Activated naive CD4-positive, alpha-beta T cell treated with anti-CD3 and anti-CD28 coated beads for 36 hours (primary cell): ENCODE results near the gene RRAD. TPM values are rescaled to one million over a fixed set of nuclear protein-coding genes. Genes with fewer than 3 reads are reported as not detected.
"Not testable (repeated sequence)": the region's sequence is repeated elsewhere in the genome, so short reads cannot be mapped to it uniquely, and the experiment has no call there.

ENCODE experiments used
- CTCF ChIA-PET: fragments of 350-600 bp; sonication (Branson Sonifier 250); formaldehyde crosslinking; loops from one replicate; lab custom pipeline; 2021; ENCODE audit warnings: antibody characterized with exemption; lab: Charles Lee
- DNase-seq: peaks from one replicate; pipeline ENCODE4 v3.0.0-alpha.2; 2020
- H3K27ac Mint-ChIP-seq: one replicate; pipeline ENCODE4 v1.8.0; 2021; ENCODE audit warnings: mild to moderate bottlenecking, mixed read lengths
- H3K27me3 Mint-ChIP-seq: one replicate; pipeline ENCODE4 v1.8.0; 2021; ENCODE audit warnings: low read depth, mixed read lengths
- H3K36me3 Mint-ChIP-seq: one replicate; pipeline ENCODE4 v1.8.0; 2021; ENCODE audit warnings: low read depth, mixed read lengths
- H3K4me1 Mint-ChIP-seq: one replicate; pipeline ENCODE4 v1.8.0; 2021; ENCODE audit warnings: low read depth, mixed read lengths
- H3K4me3 Mint-ChIP-seq: one replicate; pipeline ENCODE4 v1.8.0; 2021; ENCODE audit warnings: mild to moderate bottlenecking, moderate library complexity, mixed read lengths
- H3K9me3 Mint-ChIP-seq: one replicate; pipeline ENCODE4 v1.8.0; 2021; ENCODE audit warnings: mixed read lengths
- intact Hi-C: fragments of 100-400 bp; cut with micrococcal nuclease; formaldehyde crosslinking; loops from one replicate; pipeline ENCODE4 v1.15.1; 2023
- total RNA-seq, 2 experiments: library from RNA; stranded (reverse); gene quantifications; one replicate each; pipeline ENCODE4 v1.2.3, GENCODE V29; 2021

RRAD gene
- total RNA-seq, 2 experiments from 2014 or later = 0.25 TPM; not detected in 1

DNA sequence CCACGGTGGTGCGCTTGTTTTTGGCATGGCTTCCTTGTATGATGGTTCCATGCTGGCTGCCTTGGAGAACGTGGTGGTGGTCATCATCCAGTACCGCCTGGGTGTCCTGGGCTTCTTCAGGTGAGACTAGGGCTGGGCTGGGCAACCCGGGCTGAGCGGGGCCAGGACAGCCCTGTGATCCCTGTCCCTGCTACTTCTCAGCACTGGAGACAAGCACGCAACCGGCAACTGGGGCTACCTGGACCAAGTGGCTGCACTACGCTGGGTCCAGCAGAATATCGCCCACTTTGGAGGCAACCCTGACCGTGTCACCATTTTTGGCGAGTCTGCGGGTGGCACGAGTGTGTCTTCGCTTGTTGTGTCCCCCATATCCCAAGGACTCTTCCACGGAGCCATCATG, 14.9 kb upstream of the RRAD start:
- no peak overlapping the region for H3K4me3 Mint-ChIP-seq
- no peak for DNase-seq
- H3K4me1 Mint-ChIP-seq = peaks cover 26% of the 10 kb centered on the region
- CTCF ChIA-PET = no interaction called here
- no peaks in the 10 kb centered on the region for H3K9me3 Mint-ChIP-seq
- intact Hi-C loops = no loop called here
- no peak overlapping the region for H3K27ac Mint-ChIP-seq
- H3K27me3 Mint-ChIP-seq = no peaks in the 10 kb centered on the region
- peaks cover 13% of the 10 kb centered on the region for H3K36me3 Mint-ChIP-seq

DNA sequence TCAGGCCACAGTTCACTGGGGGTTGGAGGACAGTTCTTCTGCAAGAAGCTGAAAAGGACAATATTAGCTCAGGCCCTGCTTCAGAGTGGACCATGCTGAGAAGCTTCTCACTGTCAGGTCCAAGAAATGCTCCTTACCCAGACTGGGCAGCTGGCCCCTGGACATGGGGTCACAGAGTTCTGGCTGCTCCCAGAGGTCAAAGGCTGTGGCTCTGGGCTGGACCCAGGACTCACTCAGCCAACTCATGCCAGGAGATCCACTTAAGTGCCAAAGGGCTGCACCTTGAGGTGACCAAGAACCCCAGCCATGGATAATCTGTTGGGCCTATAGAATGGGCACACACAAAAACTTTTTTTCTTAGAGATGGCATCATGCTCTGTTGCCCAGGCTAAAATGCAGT, 14.0 kb upstream of the RRAD start:
- intact Hi-C loops = no loop called here
- Mint-ChIP-seq H3K4me3 (no peak overlapping the region), H3K36me3 (peaks cover 15% of the 10 kb centered on the region), H3K27ac (no peak overlapping the region), H3K27me3 (no peaks in the 10 kb centered on the region), H3K4me1 (peaks cover 27% of the 10 kb centered on the region), H3K9me3 (no peaks in the 10 kb centered on the region)
- no peak for DNase-seq
- CTCF ChIA-PET = no interaction called here

DNA sequence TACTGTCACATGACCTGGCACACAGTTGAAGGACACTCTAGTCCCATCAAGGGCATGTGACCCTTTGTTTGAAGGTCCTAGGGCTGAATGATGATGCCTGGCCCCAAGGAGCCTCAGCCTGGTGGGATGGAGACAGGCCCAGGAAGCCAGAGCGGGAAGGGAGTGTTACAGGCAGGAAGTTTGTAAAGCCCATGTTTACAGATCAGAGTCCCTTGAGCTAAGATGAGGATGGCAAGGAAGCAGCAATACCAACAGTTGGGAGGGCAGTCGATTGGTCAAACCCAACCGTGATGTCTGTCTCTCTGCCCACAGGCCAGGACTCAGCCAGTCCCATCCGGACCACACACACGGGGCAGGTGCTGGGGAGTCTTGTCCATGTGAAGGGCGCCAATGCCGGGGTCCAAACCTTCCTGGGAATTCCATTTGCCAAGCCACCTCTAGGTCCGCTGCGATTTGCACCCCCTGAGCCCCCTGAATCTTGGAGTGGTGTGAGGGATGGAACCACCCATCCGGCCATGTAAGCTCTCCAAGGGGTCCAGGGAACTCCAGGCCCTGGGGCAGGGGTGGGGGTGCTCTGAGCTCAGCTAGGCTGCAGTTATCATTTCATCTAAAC, 12.5 kb upstream of the RRAD start:
- intact Hi-C loops = no loop called here
- peaks cover 20% of the 10 kb centered on the region for H3K36me3 Mint-ChIP-seq
- no peak overlapping the region for H3K27ac Mint-ChIP-seq
- H3K4me1 Mint-ChIP-seq = peaks cover 43% of the 10 kb centered on the region
- CTCF ChIA-PET = no interaction called here
- H3K9me3 Mint-ChIP-seq = no peaks in the 10 kb centered on the region
- no peak overlapping the region for H3K4me3 Mint-ChIP-seq
- no peaks in the 10 kb centered on the region for H3K27me3 Mint-ChIP-seq
- DNase-seq = no peak

DNA sequence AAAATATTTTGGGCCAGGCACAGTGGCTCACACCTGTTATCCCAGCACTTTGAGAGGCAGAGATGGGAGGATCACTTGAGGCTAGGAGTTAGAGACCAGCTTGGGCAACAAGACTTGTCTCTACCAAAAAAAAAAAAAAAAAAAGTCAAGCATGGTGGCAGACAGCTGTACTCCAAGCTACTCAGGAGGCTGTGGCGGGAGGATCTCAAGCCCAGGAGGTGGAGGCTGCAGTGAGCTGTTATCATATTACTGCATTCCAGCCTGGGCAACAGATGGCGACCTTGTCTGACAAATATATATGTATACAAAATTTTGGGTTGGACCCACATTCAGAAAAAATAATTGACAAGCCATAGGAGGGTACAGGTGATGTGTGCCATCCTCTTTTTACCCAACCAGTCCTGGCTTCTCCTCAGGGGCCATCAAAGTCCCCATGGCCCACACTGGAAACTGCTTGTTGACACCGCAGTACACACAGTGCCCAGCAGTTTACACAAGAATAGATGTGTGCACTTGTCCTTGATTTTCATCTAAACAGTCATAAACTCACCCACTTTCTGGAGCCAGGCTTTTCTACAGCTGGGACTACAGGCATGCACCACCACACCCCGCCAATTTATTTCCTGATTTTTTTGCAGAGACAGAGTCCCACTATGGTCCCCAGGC, 11.7 kb upstream of the RRAD start:
- H3K27me3 Mint-ChIP-seq = no peaks in the 10 kb centered on the region
- no peaks in the 10 kb centered on the region for H3K9me3 Mint-ChIP-seq
- intact Hi-C loops = no loop called here
- no peak overlapping the region for H3K27ac Mint-ChIP-seq
- peak overlapping the region; percentile 11 for H3K4me3 Mint-ChIP-seq
- CTCF ChIA-PET = interaction anchor here (0.8 kb wide), 1 partner anchor 8 kb away, joined by 4 read pairs; no protein-coding TSS in a partner anchor
- peaks cover 49% of the 10 kb centered on the region for H3K4me1 Mint-ChIP-seq
- DNase-seq = no peak
- peaks cover 19% of the 10 kb centered on the region for H3K36me3 Mint-ChIP-seq

DNA sequence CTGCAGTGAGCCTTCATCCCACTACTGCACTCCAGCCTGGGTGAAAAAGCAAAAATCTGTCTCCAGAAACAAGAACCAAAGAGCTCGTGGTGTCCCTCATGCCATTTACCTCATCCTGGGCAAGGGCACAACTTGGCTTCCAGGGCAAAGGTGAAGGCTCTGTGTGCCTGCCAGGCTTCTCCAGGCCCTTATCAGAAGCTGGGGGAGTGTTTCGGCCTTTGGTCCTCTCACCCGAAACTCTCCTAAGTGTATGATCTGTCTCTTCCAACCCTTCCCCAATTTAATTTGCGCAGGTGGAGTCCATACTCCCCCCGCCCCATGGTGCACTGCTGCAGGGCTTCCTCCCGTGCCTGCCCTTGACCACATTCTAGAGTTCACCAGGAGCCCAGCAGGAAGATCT, 11.1 kb upstream of the RRAD start:
- no peak for DNase-seq
- peaks cover 53% of the 10 kb centered on the region for H3K4me1 Mint-ChIP-seq
- peaks cover 19% of the 10 kb centered on the region for H3K36me3 Mint-ChIP-seq
- no peak overlapping the region for H3K27ac Mint-ChIP-seq
- CTCF ChIA-PET = interaction anchor here (0.8 kb wide), 1 partner anchor 9 kb away, joined by 4 read pairs; no protein-coding TSS in a partner anchor
- H3K27me3 Mint-ChIP-seq = no peaks in the 10 kb centered on the region
- peak overlapping the region; percentile 11 for H3K4me3 Mint-ChIP-seq
- intact Hi-C loops = no loop called here
- no peaks in the 10 kb centered on the region for H3K9me3 Mint-ChIP-seq

DNA sequence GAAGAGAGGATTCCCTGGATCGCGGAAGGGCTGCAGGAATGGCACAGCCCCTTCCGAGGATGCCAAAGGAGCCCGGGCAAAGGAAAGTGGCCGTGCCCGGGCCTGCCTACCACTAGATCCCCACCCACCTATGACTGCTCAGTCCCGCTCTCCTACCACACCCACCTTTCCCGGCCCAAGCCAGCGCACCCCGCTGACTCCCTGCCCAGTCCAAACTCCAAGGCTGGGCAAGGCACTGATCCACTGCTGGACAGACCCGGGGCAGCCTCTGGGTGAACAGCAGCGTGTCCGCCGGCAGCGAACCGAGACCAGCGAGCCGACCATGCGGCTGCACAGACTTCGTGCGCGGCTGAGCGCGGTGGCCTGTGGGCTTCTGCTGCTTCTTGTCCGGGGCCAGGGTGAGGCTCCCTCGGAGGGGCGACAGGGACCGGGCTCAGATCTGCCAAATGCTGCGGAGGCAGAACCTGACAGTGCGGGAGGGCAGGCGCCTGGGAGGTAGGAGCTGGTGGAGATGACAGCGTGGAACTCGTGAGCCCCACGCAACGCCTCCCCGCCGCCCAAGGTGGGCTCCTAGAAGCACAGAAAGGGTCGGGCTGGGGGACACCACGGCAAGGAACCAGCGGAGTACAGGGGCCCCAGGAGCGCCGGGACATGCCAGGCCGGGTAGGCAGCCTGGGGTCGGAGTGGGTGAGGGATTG, 10.1 kb upstream of the RRAD start, which contains the start of gene CES2:
Gene CES2 (plus strand): TSS at position 203 of the 698 bp plus-strand sequence. CDS start 120 bp downstream, at position 323.
- no peak for DNase-seq
- no peaks in the 10 kb centered on the region for H3K9me3 Mint-ChIP-seq
- H3K36me3 Mint-ChIP-seq = peaks cover 16% of the 10 kb centered on the region
- peak within 1 kb of the TSS; percentile 96 for H3K27ac Mint-ChIP-seq
- H3K4me3 Mint-ChIP-seq = peak within 1 kb of the TSS; percentile 99
- H3K27me3 Mint-ChIP-seq = no peaks in the 10 kb centered on the region
- CTCF ChIA-PET = no interaction called here
- peaks cover 53% of the 10 kb centered on the region for H3K4me1 Mint-ChIP-seq
- intact Hi-C loops = loop anchor here (2.0 kb wide), 1 partner anchor 63 kb away; no protein-coding TSS in a partner anchor

DNA sequence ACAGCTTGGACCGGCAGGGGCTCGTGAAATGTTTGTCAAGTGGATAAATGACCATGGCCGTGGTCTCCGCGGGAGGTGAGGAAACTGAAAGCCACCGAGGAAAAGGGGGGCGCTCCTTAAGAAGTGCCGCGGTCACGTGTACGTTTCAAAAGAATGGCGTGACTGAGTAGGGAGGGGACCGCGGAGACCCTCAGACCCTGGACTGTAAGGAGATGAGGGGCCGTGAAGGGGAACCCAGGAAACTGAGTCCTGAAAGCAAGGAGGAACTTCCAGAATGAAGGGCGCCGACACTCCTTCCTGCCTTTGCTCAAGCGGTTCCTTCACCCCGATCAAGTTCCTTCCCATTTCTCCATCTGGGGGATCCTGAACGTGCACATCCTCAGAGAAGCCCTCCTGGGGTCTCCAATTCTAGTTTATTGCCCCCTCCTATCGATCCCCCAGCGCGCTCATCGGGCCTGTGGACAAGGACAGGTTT, 9.5 kb upstream of the RRAD start:
- H3K9me3 Mint-ChIP-seq, CTCF ChIA-PET, H3K27me3 Mint-ChIP-seq, DNase-seq: not testable (repeated sequence)
- Mint-ChIP-seq H3K27ac (peak overlapping the region; percentile 96), H3K4me3 (peak overlapping the region; percentile 99), H3K36me3 (peaks cover 15% of the 10 kb centered on the region), H3K4me1 (peaks cover 53% of the 10 kb centered on the region)
- intact Hi-C loops = loop anchor here (1.0 to 2.0 kb wide), 2 partner anchors 12 to 62 kb away; no protein-coding TSS in a partner anchor

DNA sequence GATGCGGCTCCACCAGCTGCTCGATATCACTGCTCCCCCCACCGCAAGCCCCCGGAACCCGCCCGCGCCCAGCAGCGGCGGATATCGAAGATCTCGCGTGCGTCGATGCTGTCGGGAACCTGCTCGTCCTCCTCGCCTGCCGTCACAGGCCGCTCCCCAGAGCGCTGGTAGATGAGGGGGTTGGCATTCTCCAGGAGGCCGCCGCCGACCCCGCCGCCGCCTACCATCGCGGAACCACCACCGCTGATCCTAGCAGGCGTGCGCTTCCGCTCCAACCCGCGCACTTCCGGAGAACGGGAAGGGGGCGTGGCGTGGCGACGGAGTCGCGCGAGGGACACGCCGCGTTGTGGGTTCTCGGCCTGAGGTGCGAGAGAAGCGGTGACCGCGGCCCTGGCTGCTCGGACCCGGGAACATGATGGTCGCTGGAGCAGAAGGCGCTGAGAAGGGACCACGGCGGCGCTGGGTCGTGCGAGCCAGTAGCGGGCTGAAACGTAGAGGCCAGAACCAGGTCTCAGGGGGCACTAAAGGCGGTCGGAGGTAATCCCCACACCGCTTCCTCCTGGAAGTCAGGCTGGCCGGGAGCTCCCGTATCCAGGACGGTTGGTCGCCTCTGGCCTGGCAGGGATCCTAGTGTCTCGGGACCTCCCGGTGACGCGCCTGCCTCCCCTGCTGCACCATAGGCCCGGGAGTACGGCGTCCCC, 9.0 kb upstream of the RRAD start, which contains the start of gene CIAO2B:
Gene CIAO2B (minus strand): TSS at position 265 of the 701 bp plus-strand sequence. CDS start 38 bp downstream, at position 227.
- intact Hi-C loops = loop anchor here (1.0 to 2.0 kb wide), 2 partner anchors 13 to 61 kb away; no protein-coding TSS in a partner anchor
- peak; percentile 90 for DNase-seq
- Mint-ChIP-seq H3K4me1 (peaks cover 53% of the 10 kb centered on the region), H3K27me3 (no peaks in the 10 kb centered on the region), H3K36me3 (peaks cover 14% of the 10 kb centered on the region), H3K4me3 (peak within 1 kb of the TSS; percentile 99), H3K9me3 (no peaks in the 10 kb centered on the region), H3K27ac (peak within 1 kb of the TSS; percentile 96)
- CTCF ChIA-PET = interaction anchor here (0.6 kb wide), 1 partner anchor 20 kb away, joined by 3 read pairs; no protein-coding TSS in a partner anchor

DNA sequence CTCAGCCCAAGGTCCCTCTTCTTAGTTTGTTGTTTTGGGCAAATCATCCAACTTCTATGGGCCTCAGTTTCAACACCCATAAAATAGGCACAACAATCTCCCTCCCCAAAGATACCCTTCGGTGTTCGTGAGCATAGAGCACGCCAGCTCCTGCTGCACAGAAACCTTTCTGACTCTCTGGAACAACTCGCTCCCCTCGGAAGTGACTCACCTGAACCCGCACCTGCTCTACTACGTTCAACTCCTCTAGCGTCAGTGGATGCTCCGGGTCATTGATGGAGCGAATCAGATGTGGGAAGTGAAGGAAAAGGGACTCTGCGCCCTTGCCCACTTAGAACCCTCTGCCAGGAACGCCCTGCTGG, 8.4 kb upstream of the RRAD start:
- Mint-ChIP-seq H3K27me3 (no peaks in the 10 kb centered on the region), H3K36me3 (peaks cover 14% of the 10 kb centered on the region), H3K4me1 (peaks cover 53% of the 10 kb centered on the region), H3K27ac (peak overlapping the region; percentile 96), H3K9me3 (no peaks in the 10 kb centered on the region), H3K4me3 (peak overlapping the region; percentile 99)
- DNase-seq = peak; percentile 73
- CTCF ChIA-PET = interaction anchor here (0.6 to 2.0 kb wide), 2 partner anchors 10 to 20 kb away, joined by 3 to 7 read pairs; no protein-coding TSS in a partner anchor
- intact Hi-C loops = loop anchor here (1.0 to 2.0 kb wide), 2 partner anchors 14 to 61 kb away; no protein-coding TSS in a partner anchor

DNA sequence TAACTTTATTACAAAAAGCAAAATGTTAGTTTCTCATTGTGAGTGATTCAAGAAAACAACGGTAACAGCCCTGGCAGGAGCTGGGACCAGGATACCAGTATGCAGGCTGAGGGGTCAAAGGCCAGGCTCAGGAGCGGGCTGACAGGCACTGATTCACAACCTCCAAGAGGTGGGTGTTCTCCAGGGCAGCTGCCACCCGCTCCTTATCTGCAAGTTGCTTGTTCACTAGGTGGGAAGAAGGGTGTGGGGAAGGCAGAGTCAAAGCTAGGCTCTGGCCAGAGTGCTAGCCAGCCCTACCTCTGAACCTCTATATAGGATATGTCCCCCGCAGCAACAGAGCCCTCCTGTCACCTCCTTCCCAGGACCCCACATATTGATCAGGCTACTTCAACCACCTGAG, 6.7 kb upstream of the RRAD start:
- Mint-ChIP-seq H3K4me1 (peaks cover 47% of the 10 kb centered on the region), H3K27me3 (no peaks in the 10 kb centered on the region), H3K4me3 (no peak overlapping the region), H3K27ac (no peak overlapping the region), H3K9me3 (no peaks in the 10 kb centered on the region), H3K36me3 (peaks cover 14% of the 10 kb centered on the region)
- no peak for DNase-seq
- CTCF ChIA-PET = interaction anchor here (0.9 to 2.0 kb wide), 7 partner anchors 8 to 534 kb away, joined by 3 to 7 read pairs (median 4); partner anchors contain the start of gene NAE1
- intact Hi-C loops = no loop called here

DNA sequence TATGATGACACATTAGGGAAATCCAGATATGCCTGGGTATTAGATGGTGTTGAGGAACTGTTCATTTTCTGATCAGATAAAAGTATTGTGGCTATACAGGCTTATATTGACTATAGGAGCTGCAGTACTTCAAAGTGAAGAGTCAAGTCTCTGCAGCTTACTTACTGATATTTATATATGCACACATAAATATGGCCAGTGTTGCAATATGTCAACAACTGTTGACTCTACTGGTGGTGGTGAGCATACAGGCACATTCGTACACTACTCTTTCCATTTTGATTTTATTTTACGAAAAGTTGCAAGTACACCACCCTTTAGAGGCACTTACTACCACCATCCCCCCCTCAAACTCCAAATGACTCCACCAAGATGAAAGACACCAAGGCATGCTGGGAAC, 6.3 kb upstream of the RRAD start:
- Mint-ChIP-seq H3K4me3 (no peak overlapping the region), H3K9me3 (no peaks in the 10 kb centered on the region), H3K36me3 (peaks cover 14% of the 10 kb centered on the region), H3K27me3 (no peaks in the 10 kb centered on the region), H3K27ac (no peak overlapping the region), H3K4me1 (peaks cover 44% of the 10 kb centered on the region)
- intact Hi-C loops = no loop called here
- no peak for DNase-seq
- CTCF ChIA-PET = interaction anchor here (1.0 to 1.6 kb wide), 4 partner anchors 14 to 191 kb away, joined by 3 to 4 read pairs (median 4); no protein-coding TSS in a partner anchor
